GM19023 (cell line): ENCODE results near the gene OSBPL5.
"Not testable (repeated sequence)": the region's sequence is repeated elsewhere in the genome, so short reads cannot be mapped to it uniquely, and the experiment has no call there.

Source experiments
- ATAC-seq: cut with Tn5 transposase; IDR thresholded peaks from one replicate; pipeline ENCODE4 v1.9.1; 2021; ENCODE audit warnings: mild to moderate bottlenecking, moderate library complexity; ENCODE audit not compliant: unreplicated experiment

The OSBPL5 gene

DNA sequence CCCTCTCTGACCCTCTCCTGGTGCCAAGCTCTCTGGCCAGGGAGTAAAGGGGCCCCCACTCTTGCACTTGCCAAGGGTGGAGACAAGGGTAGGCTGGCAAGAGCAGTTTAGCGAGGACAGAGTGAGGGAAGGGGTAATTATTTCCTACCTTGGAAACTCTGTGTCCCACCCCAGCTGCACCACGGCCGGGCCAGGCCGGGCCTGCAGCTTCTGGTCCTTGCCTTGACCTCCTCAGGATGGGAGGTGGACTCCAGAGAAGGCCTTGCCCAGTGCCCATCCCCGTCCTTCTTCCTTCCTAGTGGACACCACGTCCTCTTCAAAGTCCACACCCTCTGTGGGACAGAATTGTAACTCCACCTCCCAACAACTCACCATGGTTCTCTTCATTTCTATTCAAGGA lies 18.4 kb upstream of the OSBPL5 start:
- no peak for ATAC-seq

DNA sequence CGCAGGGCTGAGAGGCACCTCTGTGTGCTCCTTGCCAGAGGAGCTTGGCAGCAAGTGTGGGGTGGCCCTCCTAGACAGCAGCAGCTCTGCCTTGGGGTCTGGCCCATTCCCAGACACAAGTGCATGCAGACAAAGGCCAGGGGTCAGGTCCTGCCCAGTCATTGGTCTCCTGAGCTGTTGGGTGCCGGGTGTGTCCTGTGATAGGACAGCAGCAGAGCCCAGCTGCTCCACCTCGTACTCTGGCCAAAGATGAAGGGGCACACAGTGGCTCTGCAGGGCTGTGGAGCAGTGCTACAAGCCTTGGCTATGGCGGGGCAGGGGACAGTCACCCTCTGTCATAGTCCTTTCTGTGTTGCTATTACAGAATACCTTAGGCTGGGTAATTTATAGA lies 17.3 kb upstream of the OSBPL5 start:
- ATAC-seq, result no peak

- no peak for ATAC-seq
These were observed 16.8 kb upstream of the OSBPL5 start for GRCh38 chr11:3181725-3182461.

- ATAC-seq, result no peak
These were observed 15.8 kb upstream of the OSBPL5 start for GRCh38 chr11:3180869-3181268.

DNA sequence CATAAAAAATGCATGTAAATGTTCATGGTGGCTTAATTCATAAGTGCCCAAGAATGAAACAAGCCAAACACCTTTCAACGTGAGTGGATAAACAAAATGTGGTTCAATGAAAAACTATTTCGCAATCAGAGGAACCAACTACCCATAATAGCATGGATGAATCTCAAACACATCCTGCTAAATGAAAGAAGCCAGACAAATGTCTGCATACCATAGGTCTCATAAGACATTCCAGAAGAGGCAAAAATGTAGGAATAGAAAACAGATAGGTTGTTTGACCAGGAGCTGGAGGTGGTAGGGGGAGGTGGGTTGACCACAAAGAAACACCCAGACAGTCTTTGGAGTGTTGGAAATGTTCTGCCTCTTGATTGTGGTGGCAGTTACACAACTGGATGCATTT lies 13.2 kb upstream of the OSBPL5 start:
- no peak for ATAC-seq

GRCh38 chr11:3177931-3178330 lies 12.8 kb upstream of the OSBPL5 start:
- ATAC-seq, result no peak

- no peak for ATAC-seq
These were observed 11.4 kb upstream of the OSBPL5 start for GRCh38 chr11:3176487-3176886.

DNA sequence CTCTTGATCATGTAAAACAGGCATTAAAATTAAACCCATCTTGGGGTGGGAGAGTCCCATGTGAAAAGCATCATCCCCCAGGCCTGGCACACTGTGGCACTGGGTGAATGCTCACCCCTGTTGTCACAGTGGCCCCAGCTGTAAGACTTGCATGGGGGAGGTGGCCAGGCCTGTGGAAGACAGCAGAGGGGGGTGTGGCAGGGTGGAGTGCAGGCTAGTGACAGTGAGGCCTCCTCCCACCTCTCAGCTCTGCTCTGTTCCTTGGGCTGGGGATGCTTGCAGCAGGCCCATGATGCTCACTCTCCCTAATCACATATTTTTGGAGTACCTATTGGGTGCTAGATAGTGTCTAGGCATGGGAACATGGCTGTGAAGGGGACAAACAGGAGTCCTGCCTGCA lies 10.1 kb upstream of the OSBPL5 start:
- no peak for ATAC-seq

DNA sequence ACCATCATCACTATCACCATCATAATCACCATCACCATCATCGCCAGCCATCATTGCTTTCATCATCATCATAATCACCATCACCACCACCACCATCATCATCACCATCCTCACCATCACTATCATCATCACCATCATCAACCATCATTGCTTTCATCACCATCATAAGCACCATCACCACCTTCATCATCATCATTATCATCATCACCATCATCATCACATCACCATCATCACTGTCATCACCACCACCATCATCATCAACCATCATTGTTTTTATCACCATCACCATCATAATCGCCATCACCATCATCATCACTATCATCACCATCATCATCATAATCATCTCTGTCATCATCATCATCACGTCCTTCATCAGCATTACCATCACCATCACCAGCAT lies 9.3 kb upstream of the OSBPL5 start:
- ATAC-seq, result no peak

- ATAC-seq, result no peak
These were observed 8.7 kb upstream of the OSBPL5 start for GRCh38 chr11:3173795-3174194.

DNA sequence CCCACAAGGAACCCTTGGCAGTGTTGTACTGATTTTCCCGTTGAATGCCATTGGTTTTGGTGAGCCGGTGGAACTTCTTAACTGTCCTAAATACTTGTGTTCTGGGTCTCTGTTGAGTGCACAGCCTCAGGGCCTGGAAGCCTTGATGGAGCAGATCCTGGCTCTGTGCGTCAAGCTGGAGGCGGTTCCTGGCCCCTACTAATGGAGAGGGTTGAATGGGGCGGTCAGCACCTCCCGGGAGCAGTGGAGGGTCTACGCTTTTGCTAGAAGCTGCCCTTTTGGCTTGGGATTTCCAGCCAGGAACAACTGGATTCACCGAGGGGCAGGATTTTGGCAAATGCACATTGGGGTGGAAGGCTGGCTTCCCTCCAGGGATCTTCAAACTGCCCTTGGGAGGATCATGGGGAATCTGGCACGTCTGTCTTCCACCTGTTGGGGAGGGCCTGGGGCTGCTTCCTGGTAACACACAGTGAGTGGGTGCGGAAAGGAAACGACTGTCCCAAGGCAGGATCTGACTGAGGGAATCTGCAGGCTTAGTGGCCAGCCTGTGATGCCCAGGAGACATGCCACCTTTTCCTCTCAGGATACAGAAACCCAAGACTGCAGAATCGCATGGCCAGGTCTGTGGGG lies 6.9 kb upstream of the OSBPL5 start:
- ATAC-seq, result no peak

- no peak for ATAC-seq
These were observed 5.9 kb upstream of the OSBPL5 start for GRCh38 chr11:3170756-3171650.

GRCh38 chr11:3170044-3170755 lies 5.1 kb upstream of the OSBPL5 start:
- ATAC-seq, result no peak

- no peak for ATAC-seq
These were observed 4.3 kb upstream of the OSBPL5 start for GRCh38 chr11:3169255-3170043.

DNA sequence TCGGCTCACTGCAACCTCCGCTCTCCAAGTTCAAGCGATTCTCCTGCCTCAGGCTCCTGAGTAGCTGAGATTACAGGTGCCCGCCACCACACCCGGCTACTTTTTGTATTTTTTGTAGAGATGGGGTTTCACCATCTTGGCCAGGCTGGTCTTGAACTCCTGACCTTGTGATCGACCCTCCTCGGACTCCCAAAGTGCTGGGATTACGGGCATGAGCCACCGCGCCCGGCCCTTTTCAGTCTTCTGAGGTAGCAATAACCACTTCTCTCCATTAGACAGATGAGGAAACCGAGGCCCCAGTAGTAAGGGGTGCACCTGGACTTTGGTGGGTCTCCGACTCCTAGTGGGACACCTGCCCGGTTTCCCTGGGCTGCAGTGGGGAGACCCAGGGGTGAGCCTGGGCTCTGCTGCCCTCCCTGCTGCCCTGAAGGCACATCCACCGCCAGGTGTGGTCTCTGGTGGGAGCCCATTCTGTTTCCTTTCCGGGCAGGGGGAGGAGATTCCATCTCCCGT lies 3.7 kb upstream of the OSBPL5 start:
- ATAC-seq, result not testable (repeated sequence)

DNA sequence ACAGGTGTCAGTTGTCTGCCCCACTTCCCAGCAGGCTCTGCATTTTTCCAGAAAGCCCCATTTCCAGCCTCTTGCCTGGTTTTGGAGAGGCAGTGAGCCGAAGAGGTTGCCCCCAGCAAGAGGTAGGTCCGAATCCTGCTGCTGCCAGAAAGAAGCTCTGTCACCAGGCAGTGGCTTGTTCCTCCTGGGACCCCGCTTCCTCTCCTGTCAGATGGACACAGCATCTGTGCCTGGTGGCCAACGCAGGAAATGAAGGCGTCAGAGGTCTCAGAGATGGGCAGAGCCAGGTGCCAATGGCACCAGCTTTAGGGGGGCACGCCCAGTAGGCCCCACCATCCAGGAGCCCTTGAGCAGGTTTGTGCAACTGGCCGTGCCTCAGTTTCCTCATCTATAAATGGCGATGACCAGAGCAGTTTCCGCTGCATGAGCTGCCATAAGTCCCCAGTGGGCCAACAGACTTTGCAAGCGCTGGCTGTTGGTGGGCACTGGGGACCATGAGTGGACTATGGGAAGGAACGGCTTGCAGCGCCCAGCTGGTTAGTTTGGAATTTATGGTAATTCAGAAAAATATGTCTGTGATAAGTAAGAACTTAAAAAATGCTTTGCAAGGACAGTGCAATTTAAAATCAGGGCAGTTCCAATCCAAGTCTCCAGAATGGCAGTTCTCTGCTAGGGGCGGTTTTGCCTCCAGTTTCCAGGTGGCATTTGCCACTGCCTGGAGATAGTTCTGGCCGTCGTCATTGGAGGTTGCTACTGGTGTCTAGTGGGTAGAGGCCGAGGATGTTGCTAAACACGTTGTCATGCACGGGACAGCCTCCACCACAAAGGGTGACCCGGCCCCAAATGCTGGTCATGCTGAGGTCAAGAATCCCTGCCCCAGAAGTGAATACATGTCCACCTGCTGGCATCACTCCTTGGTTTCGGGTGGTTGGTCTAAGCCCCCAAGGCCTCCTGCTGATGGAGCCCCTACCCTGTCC lies 2.3 kb upstream of the OSBPL5 start:
- ATAC-seq, result no peak

DNA sequence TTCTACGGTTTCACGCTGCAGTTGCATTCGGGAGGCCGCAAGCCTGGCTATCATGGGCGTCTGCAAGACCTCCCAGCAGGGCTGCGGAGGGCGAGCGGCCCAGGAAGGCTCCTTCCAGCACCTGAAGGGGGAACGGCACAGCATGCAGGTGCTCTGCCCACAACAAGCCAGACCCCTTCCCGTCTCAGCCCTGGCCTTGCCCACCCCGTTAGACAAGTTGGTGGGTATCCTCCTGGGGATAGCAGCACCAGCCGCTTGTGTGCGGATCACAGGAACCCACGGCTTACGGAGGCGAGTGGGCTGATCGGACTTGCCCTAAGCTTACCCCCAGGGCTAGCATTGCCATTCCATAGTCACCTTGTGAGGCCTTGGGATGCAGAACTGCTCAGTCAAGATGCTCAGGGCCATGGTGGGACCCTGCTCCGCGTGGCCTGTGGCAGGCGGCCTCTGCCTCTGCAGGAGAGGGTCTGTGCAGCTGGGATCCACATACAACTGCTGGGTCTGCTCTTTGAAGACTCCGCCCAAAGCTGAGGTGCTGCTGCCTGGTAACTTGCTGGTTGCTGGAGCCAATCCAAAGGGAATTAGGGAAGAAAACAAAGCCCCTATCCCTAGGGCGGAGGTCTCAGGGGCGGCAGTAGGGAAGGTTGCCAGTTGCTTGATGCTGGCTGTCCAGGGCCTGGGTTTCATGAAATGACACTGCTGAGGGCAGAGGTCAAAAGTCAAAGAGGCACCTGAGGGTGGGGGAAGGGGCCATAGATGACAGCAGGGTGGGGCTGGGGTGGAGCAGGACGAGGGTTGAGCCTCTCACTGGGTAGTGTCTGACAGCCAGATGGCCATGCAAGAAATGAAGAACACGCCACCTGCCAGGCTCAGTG lies 1.4 kb upstream of the OSBPL5 start:
- no peak for ATAC-seq

- ATAC-seq, result no peak
These were observed 782 bp upstream of the OSBPL5 start for GRCh38 chr11:3165916-3166267.
